Sigmoid colon (tissue), 4 donors: ENCODE measurements around the gene ESYT3.

ENCODE experiments used
- CTCF ChIP-seq, 4 experiments: fragments of 450-650 bp in 3 of 4; fragments of 200-600 bp in 1 of 4; IDR thresholded peaks; one replicate each; pipeline ENCODE4 v1.5.1; 2016 to 2019; ENCODE audit warnings: antibody characterized with exemption in 4 of 4, mild to moderate bottlenecking in 3 of 4, moderate library complexity in 2 of 4
- POLR2A ChIP-seq, 2 donors: fragments of 450-650 bp; IDR thresholded peaks; one replicate each; pipeline ENCODE4 v1.6.1; 2016; ENCODE audit warnings: antibody characterized with exemption in 2 of 2, mild to moderate bottlenecking in 2 of 2, moderate library complexity in 2 of 2
- POLR2AphosphoS5 ChIP-seq, 4 donors: sonication (generic); formaldehyde crosslinking; IDR thresholded peaks; one replicate each; pipeline ENCODE4 v1.6.1; 2017; ENCODE audit warnings: antibody characterized with exemption in 4 of 4

- TF ChIP-seq CTCF (IDR thresholded peaks at IDR 0.05) (no peak), POLR2AphosphoS5 (IDR thresholded peaks at IDR 0.05) (no peak), POLR2A (IDR thresholded peaks at IDR 0.05) (no peak)
Observed at GRCh38 chr3:138398791-138399575, 35.4 kb upstream of the ESYT3 start.
